Measurements from ENCODE around the gene MAMDC4.
"Not testable (repeated sequence)": the region's sequence is repeated elsewhere in the genome, so short reads cannot be mapped to it uniquely, and the experiment has no call there.

DNA sequence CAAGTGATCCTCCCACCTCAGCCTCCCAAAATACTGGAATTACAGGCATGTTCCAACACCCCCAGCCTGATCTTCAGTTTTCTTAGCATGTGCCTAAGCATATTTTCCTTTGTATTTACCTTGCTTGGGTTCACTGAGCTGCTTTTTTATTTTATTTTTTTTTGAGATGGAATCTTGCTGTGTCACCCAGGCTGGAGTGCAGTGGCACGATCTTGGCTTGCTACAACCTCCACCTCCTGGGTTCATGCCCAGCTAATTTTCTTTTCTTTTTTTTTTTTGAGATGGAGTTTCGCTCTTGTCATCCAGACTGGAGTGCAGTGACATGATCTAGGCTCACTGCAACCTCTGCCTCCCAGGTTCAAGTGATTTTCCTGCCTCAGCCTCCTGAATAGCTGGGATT, 17.5 kb downstream of the MAMDC4 start:
- TF ChIP-seq, protein P1, sequence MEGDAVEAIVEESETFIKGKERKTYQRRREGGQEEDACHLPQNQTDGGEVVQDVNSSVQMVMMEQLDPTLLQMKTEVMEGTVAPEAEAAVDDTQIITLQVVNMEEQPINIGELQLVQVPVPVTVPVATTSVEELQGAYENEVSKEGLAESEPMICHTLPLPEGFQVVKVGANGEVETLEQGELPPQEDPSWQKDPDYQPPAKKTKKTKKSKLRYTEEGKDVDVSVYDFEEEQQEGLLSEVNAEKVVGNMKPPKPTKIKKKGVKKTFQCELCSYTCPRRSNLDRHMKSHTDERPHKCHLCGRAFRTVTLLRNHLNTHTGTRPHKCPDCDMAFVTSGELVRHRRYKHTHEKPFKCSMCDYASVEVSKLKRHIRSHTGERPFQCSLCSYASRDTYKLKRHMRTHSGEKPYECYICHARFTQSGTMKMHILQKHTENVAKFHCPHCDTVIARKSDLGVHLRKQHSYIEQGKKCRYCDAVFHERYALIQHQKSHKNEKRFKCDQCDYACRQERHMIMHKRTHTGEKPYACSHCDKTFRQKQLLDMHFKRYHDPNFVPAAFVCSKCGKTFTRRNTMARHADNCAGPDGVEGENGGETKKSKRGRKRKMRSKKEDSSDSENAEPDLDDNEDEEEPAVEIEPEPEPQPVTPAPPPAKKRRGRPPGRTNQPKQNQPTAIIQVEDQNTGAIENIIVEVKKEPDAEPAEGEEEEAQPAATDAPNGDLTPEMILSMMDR (IDR thresholded peaks at IDR 0.05) = not testable (repeated sequence)
- TF ChIP-seq, protein P2, sequence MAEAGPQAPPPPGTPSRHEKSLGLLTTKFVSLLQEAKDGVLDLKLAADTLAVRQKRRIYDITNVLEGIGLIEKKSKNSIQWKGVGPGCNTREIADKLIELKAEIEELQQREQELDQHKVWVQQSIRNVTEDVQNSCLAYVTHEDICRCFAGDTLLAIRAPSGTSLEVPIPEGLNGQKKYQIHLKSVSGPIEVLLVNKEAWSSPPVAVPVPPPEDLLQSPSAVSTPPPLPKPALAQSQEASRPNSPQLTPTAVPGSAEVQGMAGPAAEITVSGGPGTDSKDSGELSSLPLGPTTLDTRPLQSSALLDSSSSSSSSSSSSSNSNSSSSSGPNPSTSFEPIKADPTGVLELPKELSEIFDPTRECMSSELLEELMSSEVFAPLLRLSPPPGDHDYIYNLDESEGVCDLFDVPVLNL (CRISPR knock-in tag; IDR thresholded peaks at IDR 0.05; ENCODE audit: borderline replicate concordance, low read depth) = not testable (repeated sequence)
- TF ChIP-seq, protein P3, sequence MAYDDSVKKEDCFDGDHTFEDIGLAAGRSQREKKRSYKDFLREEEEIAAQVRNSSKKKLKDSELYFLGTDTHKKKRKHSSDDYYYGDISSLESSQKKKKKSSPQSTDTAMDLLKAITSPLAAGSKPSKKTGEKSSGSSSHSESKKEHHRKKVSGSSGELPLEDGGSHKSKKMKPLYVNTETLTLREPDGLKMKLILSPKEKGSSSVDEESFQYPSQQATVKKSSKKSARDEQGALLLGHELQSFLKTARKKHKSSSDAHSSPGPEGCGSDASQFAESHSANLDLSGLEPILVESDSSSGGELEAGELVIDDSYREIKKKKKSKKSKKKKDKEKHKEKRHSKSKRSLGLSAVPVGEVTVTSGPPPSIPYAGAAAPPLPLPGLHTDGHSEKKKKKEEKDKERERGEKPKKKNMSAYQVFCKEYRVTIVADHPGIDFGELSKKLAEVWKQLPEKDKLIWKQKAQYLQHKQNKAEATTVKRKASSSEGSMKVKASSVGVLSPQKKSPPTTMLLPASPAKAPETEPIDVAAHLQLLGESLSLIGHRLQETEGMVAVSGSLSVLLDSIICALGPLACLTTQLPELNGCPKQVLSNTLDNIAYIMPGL (CRISPR knock-in tag; IDR thresholded peaks at IDR 0.05) = not testable (repeated sequence)
- TF ChIP-seq ZNF138 (CRISPR knock-in tag; conservative IDR thresholded peaks at IDR 0.05); NR2C2 (CRISPR knock-in tag; IDR thresholded peaks at IDR 0.05); FOXK1 (CRISPR knock-in tag; IDR thresholded peaks at IDR 0.05); JUN (CRISPR knock-in tag; IDR thresholded peaks at IDR 0.05): not testable (repeated sequence)
- TF ChIP-seq, protein P4, sequence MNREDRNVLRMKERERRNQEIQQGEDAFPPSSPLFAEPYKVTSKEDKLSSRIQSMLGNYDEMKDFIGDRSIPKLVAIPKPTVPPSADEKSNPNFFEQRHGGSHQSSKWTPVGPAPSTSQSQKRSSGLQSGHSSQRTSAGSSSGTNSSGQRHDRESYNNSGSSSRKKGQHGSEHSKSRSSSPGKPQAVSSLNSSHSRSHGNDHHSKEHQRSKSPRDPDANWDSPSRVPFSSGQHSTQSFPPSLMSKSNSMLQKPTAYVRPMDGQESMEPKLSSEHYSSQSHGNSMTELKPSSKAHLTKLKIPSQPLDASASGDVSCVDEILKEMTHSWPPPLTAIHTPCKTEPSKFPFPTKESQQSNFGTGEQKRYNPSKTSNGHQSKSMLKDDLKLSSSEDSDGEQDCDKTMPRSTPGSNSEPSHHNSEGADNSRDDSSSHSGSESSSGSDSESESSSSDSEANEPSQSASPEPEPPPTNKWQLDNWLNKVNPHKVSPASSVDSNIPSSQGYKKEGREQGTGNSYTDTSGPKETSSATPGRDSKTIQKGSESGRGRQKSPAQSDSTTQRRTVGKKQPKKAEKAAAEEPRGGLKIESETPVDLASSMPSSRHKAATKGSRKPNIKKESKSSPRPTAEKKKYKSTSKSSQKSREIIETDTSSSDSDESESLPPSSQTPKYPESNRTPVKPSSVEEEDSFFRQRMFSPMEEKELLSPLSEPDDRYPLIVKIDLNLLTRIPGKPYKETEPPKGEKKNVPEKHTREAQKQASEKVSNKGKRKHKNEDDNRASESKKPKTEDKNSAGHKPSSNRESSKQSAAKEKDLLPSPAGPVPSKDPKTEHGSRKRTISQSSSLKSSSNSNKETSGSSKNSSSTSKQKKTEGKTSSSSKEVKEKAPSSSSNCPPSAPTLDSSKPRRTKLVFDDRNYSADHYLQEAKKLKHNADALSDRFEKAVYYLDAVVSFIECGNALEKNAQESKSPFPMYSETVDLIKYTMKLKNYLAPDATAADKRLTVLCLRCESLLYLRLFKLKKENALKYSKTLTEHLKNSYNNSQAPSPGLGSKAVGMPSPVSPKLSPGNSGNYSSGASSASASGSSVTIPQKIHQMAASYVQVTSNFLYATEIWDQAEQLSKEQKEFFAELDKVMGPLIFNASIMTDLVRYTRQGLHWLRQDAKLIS (CRISPR knock-in tag; IDR thresholded peaks at IDR 0.05; ENCODE audit: borderline replicate concordance) = not testable (repeated sequence)
- TF ChIP-seq, protein P5, sequence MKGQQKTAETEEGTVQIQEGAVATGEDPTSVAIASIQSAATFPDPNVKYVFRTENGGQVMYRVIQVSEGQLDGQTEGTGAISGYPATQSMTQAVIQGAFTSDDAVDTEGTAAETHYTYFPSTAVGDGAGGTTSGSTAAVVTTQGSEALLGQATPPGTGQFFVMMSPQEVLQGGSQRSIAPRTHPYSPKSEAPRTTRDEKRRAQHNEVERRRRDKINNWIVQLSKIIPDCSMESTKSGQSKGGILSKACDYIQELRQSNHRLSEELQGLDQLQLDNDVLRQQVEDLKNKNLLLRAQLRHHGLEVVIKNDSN (CRISPR knock-in tag; IDR thresholded peaks at IDR 0.05) = not testable (repeated sequence)
- TF ChIP-seq, protein P6, sequence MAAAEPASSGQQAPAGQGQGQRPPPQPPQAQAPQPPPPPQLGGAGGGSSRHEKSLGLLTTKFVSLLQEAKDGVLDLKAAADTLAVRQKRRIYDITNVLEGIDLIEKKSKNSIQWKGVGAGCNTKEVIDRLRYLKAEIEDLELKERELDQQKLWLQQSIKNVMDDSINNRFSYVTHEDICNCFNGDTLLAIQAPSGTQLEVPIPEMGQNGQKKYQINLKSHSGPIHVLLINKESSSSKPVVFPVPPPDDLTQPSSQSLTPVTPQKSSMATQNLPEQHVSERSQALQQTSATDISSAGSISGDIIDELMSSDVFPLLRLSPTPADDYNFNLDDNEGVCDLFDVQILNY (CRISPR knock-in tag; IDR thresholded peaks at IDR 0.05) = not testable (repeated sequence)
- TF ChIP-seq, protein P7, sequence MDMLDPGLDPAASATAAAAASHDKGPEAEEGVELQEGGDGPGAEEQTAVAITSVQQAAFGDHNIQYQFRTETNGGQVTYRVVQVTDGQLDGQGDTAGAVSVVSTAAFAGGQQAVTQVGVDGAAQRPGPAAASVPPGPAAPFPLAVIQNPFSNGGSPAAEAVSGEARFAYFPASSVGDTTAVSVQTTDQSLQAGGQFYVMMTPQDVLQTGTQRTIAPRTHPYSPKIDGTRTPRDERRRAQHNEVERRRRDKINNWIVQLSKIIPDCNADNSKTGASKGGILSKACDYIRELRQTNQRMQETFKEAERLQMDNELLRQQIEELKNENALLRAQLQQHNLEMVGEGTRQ (CRISPR knock-in tag; IDR thresholded peaks at IDR 0.05) = not testable (repeated sequence)
